ENCODE results near the gene NKAIN2. TPM values are rescaled to one million over a fixed set of nuclear protein-coding genes. Genes with fewer than 3 reads are reported as not detected.

The NKAIN2 gene
- total and polyA plus RNA-seq, 2 donors (not counting 3 experiments of a cell fraction or from before 2014, with no cell fraction given): 0.03 TPM; not detected in 1

DNA sequence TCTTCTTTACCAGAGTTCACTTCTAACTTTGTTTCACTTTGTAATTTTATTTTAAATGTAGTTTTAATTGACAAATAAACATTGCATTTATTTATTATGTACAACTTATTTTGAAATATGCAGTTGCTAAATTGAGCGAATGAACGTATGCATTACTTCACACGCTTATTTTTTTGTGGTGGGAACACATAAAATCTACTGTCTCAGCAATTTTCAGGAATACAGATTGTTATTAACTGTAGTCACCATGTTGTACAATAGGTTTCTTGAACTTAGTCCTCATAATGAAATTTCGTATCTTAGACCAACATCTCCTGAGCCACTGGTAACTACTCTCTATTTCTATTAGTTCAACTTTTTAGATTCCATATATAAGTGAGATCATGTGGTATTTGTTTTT is 46.9 kb downstream of the NKAIN2 start:
- Histone ChIP-seq H3K9me3 (replicated peaks; ENCODE audit: control insufficient read depth, insufficient read depth, low read length) (no peaks in the 10 kb centered on the region), H3K27ac (ENCODE audit: insufficient read depth, low read depth, low read length) (no peak overlapping the region), H3K9me1 (replicated peaks; ENCODE audit: control insufficient read depth, extremely low read depth, insufficient read depth, low read length) (no peaks in the 10 kb centered on the region), H3K27me3 (ENCODE audit: control insufficient read depth in 2 of 2, insufficient read depth in 2 of 2, low read length in 2 of 2) (no peaks in the 10 kb centered on the region), H3K4me3 (replicated peaks in 1 of 3; ENCODE audit: insufficient read depth in 1 of 3, low read depth in 1 of 3, low read length in 3 of 3) (no peak overlapping the region), H3K36me3 (ENCODE audit: control insufficient read depth in 2 of 2, extremely low read depth in 1 of 2, insufficient read depth in 2 of 2, low read length in 2 of 2) (no peaks in the 10 kb centered on the region), H3K79me2 (ENCODE audit: control insufficient read depth, insufficient read depth, low read length) (no peaks in the 10 kb centered on the region), H3K9ac (replicated peaks; ENCODE audit: extremely low read depth, insufficient read depth, low read length) (no peak overlapping the region), H2AFZ (ENCODE audit: low read depth, low read length) (no peak overlapping the region), H3K4me1 (ENCODE audit: control insufficient read depth, extremely low read depth, insufficient read depth, low read length) (no peaks in the 10 kb centered on the region), H4K20me1 (replicated peaks; ENCODE audit: control insufficient read depth, extremely low read depth, insufficient read depth, low read length) (no peaks in the 10 kb centered on the region), H3K4me2 (ENCODE audit: insufficient read depth, low read length) (no peak overlapping the region)
- no TSS peak for BruUV-seq (replicated peaks)
- DNase-seq (ENCODE audit: low read depth, low spot score) (no peak), FAIRE-seq (no peak)
- TF ChIP-seq JUN (IDR thresholded peaks at IDR 0.05; ENCODE audit: borderline replicate concordance, insufficient read depth, insufficient read length, low read depth): no peak
- no peak for TF ChIP-seq MYC (IDR thresholded peaks at IDR 0.05; ENCODE audit: low read depth, low read length)
- TF ChIP-seq FOS (IDR thresholded peaks at IDR 0.05; ENCODE audit: borderline replicate concordance, insufficient read depth, low read length): no peak
- TF ChIP-seq POLR2AphosphoS5 (IDR thresholded peaks at IDR 0.05; ENCODE audit: insufficient read depth, low read depth, low read length): no peak
- TF ChIP-seq POLR2A (IDR thresholded peaks at IDR 0.05; ENCODE audit: low read depth, low read length): no peak
- no peak for TF ChIP-seq GATA2 (IDR thresholded peaks at IDR 0.05; ENCODE audit: insufficient read depth, insufficient read length, low read depth, low read length)
- TF ChIP-seq, protein P1, sequence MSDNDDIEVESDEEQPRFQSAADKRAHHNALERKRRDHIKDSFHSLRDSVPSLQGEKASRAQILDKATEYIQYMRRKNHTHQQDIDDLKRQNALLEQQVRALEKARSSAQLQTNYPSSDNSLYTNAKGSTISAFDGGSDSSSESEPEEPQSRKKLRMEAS (IDR thresholded peaks at IDR 0.05; ENCODE audit: insufficient read depth, insufficient read length): no peak
- TF ChIP-seq, protein P2, sequence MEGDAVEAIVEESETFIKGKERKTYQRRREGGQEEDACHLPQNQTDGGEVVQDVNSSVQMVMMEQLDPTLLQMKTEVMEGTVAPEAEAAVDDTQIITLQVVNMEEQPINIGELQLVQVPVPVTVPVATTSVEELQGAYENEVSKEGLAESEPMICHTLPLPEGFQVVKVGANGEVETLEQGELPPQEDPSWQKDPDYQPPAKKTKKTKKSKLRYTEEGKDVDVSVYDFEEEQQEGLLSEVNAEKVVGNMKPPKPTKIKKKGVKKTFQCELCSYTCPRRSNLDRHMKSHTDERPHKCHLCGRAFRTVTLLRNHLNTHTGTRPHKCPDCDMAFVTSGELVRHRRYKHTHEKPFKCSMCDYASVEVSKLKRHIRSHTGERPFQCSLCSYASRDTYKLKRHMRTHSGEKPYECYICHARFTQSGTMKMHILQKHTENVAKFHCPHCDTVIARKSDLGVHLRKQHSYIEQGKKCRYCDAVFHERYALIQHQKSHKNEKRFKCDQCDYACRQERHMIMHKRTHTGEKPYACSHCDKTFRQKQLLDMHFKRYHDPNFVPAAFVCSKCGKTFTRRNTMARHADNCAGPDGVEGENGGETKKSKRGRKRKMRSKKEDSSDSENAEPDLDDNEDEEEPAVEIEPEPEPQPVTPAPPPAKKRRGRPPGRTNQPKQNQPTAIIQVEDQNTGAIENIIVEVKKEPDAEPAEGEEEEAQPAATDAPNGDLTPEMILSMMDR (IDR thresholded peaks at IDR 0.05; ENCODE audit: extremely low read depth in 1 of 2, insufficient read depth in 1 of 2, low read depth in 1 of 2, low read length in 2 of 2): no peak
- no peak for TF ChIP-seq EZH2 (IDR thresholded peaks at IDR 0.05; ENCODE audit: borderline replicate concordance, low read depth, low read length, severe bottlenecking)
- dilution Hi-C loops (cut with MboI; ENCODE audit: extremely low pct_ligation_motif_present, low sequenced_read_pairs): no loop called here
- ChIA-PET POLR2A (no interaction called here), CTCF (no interaction called here)
- intact Hi-C loops (cut with micrococcal nuclease): no loop called here
